Cardiac muscle cell (in vitro differentiated cells and primary cell): Measurements from ENCODE around the gene MPPE1. TPM values are rescaled to one million over a fixed set of nuclear protein-coding genes. Genes with fewer than 3 reads are reported as not detected.
A peak's percentile ranks its signal among the peaks of the same experiment; 100 is the strongest.

Experiments
- DNase-seq, 2 donors: peaks; one replicate each; pipeline versions ENCODE4 v3.0.0 to v3.0.0-alpha.2; 2010 to 2017; ENCODE audit warnings: low read depth in 1 of 2, low spot score in 1 of 2
- H3K27ac ChIP-seq: fragments of 200-600 bp; sonication (generic); 2 replicates; pipeline ENCODE4 v1.5.1; 2016
- H3K27me3 ChIP-seq: fragments of 200-600 bp; sonication (generic); 2 replicates; pipeline ENCODE4 v1.6.0; 2016; ENCODE audit warnings: control low read depth
- H3K36me3 ChIP-seq: fragments of 200-600 bp; sonication (generic); 2 replicates; pipeline ENCODE4 v1.5.1; 2016; ENCODE audit warnings: control low read depth
- H3K4me1 ChIP-seq: fragments of 200-600 bp; sonication (generic); 2 replicates; pipeline ENCODE4 v1.8.1; 2017; ENCODE audit warnings: low read depth, mild to moderate bottlenecking, mixed run types
- H3K4me3 ChIP-seq: fragments of 200-600 bp; sonication (generic); 2 replicates; pipeline ENCODE4 v1.5.1; 2016; ENCODE audit warnings: mild to moderate bottlenecking
- H3K9me3 ChIP-seq: fragments of 200-600 bp; sonication (generic); 2 replicates; pipeline ENCODE4 v1.5.1; 2017; ENCODE audit warnings: low read depth, mild to moderate bottlenecking, control low read depth
- polyA plus RNA-seq: library from polyadenylated mRNA; unstranded; fragments of >200 nt; fragmentation: Nextera tagmentation; extraction: Ambion mirVana; gene quantifications from 2 replicates; pipeline ENCODE4 v1.2.1, GENCODE V29; 2016
- total RNA-seq: library from RNA; depleted of rRNA; stranded (reverse); fragments of >200 nt; gene quantifications from 2 replicates; pipeline ENCODE4 v1.2.3, GENCODE V29; 2016
- TF ChIP-seq, protein P1 (sequence below): IDR thresholded peaks from 2 replicates; pipeline ENCODE4 v1.5.1; 2012; ENCODE audit warnings: low read depth, mild to moderate bottlenecking, low read length

Gene MPPE1
- total and polyA plus RNA-seq, 2 experiments from 2014 or later, result 14.0 to 44.1 TPM

DNA sequence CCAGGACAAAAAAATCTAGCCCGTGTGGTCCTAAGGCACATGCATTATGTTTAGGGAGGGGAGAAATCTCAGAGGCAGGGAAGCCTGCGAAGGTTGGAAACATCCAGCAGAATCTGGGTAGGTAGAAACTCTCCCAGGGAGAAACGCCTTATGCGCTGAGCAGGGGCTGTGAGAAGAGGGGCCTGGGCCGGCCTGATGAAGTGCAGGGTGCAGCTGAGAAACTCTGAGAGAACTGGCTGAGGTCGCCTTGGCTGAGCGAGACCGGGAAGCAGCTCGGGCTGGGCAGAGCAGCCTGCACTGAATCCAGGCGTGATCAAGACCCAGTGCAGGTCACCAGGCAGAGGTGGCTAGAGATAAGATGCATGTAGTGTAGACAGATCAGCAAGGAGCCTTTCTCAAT lies 41.8 kb downstream of the MPPE1 start:
- no peak for DNase-seq
- Histone ChIP-seq H3K9me3 (no peaks in the 10 kb centered on the region), H3K4me3 (no peak overlapping the region), H3K27ac (peak overlapping the region; percentile 30), H3K4me1 (no peaks in the 10 kb centered on the region), H3K27me3 (no peaks in the 10 kb centered on the region), H3K36me3 (no peaks in the 10 kb centered on the region)
- TF ChIP-seq, protein P1, sequence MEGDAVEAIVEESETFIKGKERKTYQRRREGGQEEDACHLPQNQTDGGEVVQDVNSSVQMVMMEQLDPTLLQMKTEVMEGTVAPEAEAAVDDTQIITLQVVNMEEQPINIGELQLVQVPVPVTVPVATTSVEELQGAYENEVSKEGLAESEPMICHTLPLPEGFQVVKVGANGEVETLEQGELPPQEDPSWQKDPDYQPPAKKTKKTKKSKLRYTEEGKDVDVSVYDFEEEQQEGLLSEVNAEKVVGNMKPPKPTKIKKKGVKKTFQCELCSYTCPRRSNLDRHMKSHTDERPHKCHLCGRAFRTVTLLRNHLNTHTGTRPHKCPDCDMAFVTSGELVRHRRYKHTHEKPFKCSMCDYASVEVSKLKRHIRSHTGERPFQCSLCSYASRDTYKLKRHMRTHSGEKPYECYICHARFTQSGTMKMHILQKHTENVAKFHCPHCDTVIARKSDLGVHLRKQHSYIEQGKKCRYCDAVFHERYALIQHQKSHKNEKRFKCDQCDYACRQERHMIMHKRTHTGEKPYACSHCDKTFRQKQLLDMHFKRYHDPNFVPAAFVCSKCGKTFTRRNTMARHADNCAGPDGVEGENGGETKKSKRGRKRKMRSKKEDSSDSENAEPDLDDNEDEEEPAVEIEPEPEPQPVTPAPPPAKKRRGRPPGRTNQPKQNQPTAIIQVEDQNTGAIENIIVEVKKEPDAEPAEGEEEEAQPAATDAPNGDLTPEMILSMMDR, result no peak

DNA sequence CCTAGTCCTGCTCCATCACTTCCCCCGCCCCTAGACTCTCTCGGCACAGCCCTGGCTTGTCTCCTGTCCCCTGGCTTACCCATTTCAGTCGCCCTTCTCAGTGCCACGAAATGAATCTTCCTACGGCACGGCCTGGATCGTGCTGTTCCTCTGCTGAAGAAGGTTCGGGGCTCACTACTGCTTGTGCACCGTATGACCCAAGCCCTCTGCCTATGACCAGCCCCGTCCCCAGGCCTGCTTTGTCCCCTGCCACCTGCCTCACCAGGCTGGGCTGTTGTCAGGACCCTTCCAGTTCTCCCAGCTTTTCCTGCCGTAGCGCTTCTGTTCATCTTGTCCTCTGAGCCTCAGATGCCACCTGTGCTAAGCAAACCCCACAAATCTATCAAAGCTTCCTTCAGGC lies 43.0 kb downstream of the MPPE1 start:
- H3K4me1 ChIP-seq, result no peaks in the 10 kb centered on the region
- no peak for DNase-seq

DNA sequence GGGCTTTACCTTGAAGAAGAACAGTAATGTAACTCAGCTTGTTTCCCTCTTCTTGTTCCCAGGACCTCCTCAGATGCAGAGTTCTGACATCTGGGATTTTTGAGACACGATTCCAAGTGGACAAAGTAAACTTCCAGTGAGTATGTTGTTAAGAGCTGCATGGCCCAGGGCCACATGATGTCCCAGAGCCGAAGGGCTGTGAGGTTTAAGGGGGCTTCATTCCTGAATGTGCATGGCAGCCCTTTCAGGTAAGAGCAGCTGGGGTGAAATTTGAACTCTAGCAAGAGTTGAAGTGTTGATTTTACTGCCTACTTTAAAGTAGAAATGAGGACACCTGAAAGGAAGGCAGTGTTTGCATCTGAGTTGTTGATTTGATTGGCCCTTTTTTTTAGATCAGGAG lies 43.6 kb downstream of the MPPE1 start:
- TF ChIP-seq, protein P1, result no peak
- Histone ChIP-seq H3K36me3 (no peaks in the 10 kb centered on the region), H3K27me3 (no peaks in the 10 kb centered on the region), H3K4me1 (no peaks in the 10 kb centered on the region), H3K9me3 (no peaks in the 10 kb centered on the region), H3K4me3 (no peak overlapping the region), H3K27ac (no peak overlapping the region)
- no peak for DNase-seq

More for the DNA sequence above, 43.0 kb downstream of the MPPE1 start:
- H3K4me3 ChIP-seq, result no peak overlapping the region
- no peak overlapping the region for H3K27ac ChIP-seq
- no peaks in the 10 kb centered on the region for H3K36me3 ChIP-seq
- TF ChIP-seq, protein P1, result no peak
- no peaks in the 10 kb centered on the region for H3K27me3 ChIP-seq
- no peaks in the 10 kb centered on the region for H3K9me3 ChIP-seq

DNA sequence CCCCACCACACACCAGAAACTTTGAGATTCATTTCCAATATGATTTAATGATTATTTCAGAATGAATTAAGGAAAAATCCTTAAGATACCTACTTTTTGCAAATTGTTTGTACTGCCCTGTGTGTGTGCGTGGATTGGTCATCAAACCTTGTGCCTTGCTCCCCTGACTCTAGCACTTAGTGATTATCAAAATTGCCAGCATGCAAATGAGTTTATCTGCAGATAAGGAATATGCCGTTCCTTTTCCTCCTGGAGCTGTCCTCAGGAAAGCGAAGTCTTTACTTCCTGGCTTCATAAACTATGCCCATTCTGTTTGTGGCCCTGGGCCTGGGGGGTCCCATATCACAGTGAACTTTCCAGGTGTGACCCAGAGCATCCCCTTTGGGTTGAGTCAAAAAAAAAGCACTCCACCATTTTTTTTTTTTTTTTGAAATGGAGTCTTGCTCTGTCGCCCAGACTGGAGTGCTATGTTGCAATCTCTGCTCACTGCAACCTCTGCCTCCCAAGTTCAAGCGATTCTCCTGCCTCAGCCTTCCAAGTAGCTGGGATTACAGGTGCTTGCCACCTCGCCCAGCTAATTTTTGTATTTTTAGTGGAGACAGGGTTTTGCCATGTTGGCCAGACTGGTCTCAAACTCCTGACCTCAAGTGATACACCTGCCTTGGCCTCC lies 45.5 kb downstream of the MPPE1 start:
- DNase-seq, result peak in 1 of 2 donors; percentile 49
- H3K4me3 ChIP-seq, result no peak overlapping the region
- no peaks in the 10 kb centered on the region for H3K36me3 ChIP-seq
- H3K9me3 ChIP-seq, result no peaks in the 10 kb centered on the region
- H3K27me3 ChIP-seq, result no peaks in the 10 kb centered on the region
- H3K4me1 ChIP-seq, result peaks cover 5% of the 10 kb centered on the region
- TF ChIP-seq, protein P1, result no peak
- no peak overlapping the region for H3K27ac ChIP-seq

DNA sequence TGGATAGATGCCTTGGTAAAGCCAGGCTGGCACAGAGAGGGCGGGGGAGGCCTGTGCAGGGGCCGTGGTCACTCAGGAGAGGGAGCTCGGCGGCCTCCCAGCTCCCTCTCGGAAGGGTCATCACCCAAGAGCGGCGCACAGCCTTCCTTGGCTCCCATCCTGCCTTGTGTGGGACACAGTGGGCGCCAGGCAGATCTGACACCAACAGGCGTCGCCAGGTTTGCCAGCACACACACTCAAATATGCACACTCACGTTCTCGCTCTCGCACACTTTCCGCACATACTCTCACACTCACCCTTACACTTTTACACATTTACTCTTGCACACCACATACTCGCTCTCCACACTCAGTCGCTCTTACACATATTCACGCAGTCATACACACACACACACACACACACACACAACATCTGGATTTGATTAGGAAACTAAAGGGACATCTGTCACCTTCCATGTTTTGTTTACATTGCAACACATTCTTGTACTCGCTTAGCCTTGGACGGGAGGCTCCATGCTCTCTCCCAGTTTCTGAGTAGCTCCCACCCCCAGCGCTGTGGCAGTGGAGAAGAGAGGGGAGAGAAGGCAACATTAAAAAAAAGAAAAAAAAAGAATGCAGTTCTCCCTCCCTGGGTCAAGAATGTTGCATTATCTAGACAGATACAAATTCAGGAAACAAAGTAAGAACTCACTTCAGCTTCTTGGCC lies 46.4 kb downstream of the MPPE1 start:
- H3K36me3 ChIP-seq, result no peaks in the 10 kb centered on the region
- no peaks in the 10 kb centered on the region for H3K9me3 ChIP-seq
- TF ChIP-seq, protein P1, result no peak
- no peak overlapping the region for H3K27ac ChIP-seq
- H3K27me3 ChIP-seq, result no peaks in the 10 kb centered on the region
- no peak overlapping the region for H3K4me3 ChIP-seq
- DNase-seq, result peak in 1 of 2 donors; percentile 72
- H3K4me1 ChIP-seq, result peaks cover 14% of the 10 kb centered on the region
